AG04450 (cell line): ENCODE data around the gene PPARA. TPM values are rescaled to one million over a fixed set of nuclear protein-coding genes. Genes with fewer than 3 reads are reported as not detected.

Experiments
- CTCF ChIA-PET: fragments of 300-600, 350-600 bp; formaldehyde crosslinking; extraction: SDS; loops from one replicate; lab custom pipeline; 2022; ENCODE audit warnings: antibody characterized with exemption, inconsistent platforms; lab: Charles Lee
- POLR2A ChIA-PET: fragments of 350-600 bp; formaldehyde crosslinking; extraction: SDS; loops from one replicate; lab custom pipeline; 2021; ENCODE audit warnings: antibody characterized with exemption, inconsistent platforms; lab: Yijun Ruan, JAX
- DNase-seq: peaks from one replicate; pipeline ENCODE4 v3.0.0-alpha.2; 2011; ENCODE audit warnings: low read depth, low spot score
- H3K27ac ChIP-seq: one replicate; pipeline ENCODE4 v1.5.1; 2012; ENCODE audit warnings: low read depth, low read length, control low read depth
- H3K27me3 ChIP-seq: one replicate; pipeline ENCODE4 v1.6.0; 2012; ENCODE audit warnings: low read length; ENCODE audit not compliant: control insufficient read depth, insufficient read depth
- H3K4me3 ChIP-seq: 2 replicates; pipeline ENCODE4 v1.5.1; 2011; ENCODE audit warnings: mild to moderate bottlenecking, low read depth, low read length, control low read depth
- H3K9me3 ChIP-seq: 2 replicates; pipeline ENCODE4 v1.5.1; 2012; ENCODE audit warnings: low read length; ENCODE audit not compliant: control insufficient read depth, insufficient read depth
- polyA plus RNA-seq: library from polyadenylated mRNA; depleted of rRNA; stranded (reverse); fragments of >200 nt; gene quantifications from 2 replicates; pipeline ENCODE4 v1.2.3, GENCODE V29; 2011
- TF ChIP-seq, protein P1 (sequence below): IDR thresholded peaks from 2 replicates; pipeline ENCODE4 v1.5.1; 2011; ENCODE audit warnings: low read depth, low read length, control low read depth, inconsistent platforms

PPARA gene
- polyA plus RNA-seq, 1 experiment: 10.4 TPM

DNA sequence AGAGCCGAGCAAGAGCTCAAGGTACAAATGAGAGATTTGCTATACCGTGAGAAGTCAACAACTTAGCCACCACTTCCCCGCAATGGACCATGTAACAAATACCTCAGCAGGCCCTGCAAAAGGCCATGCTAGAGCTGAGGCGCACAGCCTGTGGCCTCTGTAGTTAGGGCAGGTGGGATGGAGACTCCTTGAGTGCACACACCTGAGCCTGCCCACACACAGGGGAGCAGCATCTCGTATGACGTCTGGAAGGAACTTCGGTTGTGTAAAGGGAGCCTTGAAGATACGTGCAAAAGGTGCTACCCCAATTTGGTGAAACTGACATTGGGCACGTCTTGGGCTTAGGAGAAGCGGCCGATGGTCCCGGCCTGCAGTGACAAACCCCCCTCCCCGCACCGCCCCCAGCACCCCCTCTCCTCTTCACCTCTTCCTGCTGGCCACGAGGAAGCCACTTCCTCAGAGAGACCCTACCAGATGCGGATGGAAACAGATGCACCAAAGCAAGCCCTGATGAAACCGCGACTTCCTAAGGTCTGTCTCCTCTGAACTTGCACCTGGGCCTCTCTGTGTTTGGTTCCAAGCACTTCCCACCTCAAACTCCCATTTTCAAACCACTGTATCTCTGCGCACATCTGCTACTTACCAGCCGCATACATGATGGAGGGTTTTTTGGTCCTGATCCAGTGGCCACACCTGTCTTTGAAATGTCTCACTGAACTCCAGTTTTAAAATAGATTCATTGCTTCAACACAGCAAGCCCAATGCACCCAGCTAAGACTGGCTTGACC is 89.1 kb downstream of the PPARA start:
- TF ChIP-seq, protein P1, sequence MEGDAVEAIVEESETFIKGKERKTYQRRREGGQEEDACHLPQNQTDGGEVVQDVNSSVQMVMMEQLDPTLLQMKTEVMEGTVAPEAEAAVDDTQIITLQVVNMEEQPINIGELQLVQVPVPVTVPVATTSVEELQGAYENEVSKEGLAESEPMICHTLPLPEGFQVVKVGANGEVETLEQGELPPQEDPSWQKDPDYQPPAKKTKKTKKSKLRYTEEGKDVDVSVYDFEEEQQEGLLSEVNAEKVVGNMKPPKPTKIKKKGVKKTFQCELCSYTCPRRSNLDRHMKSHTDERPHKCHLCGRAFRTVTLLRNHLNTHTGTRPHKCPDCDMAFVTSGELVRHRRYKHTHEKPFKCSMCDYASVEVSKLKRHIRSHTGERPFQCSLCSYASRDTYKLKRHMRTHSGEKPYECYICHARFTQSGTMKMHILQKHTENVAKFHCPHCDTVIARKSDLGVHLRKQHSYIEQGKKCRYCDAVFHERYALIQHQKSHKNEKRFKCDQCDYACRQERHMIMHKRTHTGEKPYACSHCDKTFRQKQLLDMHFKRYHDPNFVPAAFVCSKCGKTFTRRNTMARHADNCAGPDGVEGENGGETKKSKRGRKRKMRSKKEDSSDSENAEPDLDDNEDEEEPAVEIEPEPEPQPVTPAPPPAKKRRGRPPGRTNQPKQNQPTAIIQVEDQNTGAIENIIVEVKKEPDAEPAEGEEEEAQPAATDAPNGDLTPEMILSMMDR: no peak
- H3K27me3 ChIP-seq: no peaks in the 10 kb centered on the region
- DNase-seq: no peak
- no peak overlapping the region for H3K27ac ChIP-seq
- POLR2A ChIA-PET: no interaction called here
- CTCF ChIA-PET: no interaction called here
- no peaks in the 10 kb centered on the region; the same call in 1 of the 2 replicates for H3K9me3 ChIP-seq
- no peak overlapping the region for H3K4me3 ChIP-seq

GRCh38 chr22:46240073-46240472 is 89.7 kb downstream of the PPARA start:
- TF ChIP-seq, protein P1: no peak
- CTCF ChIA-PET: no interaction called here
- H3K27me3 ChIP-seq: no peaks in the 10 kb centered on the region
- DNase-seq: no peak
- H3K4me3 ChIP-seq: no peak overlapping the region
- POLR2A ChIA-PET: no interaction called here
- no peaks in the 10 kb centered on the region; the same call in 1 of the 2 replicates for H3K9me3 ChIP-seq
- no peak overlapping the region for H3K27ac ChIP-seq

- Histone ChIP-seq H3K27me3 (no peaks in the 10 kb centered on the region), H3K27ac (no peak overlapping the region), H3K4me3 (no peak overlapping the region), H3K9me3 (no peaks in the 10 kb centered on the region; the same call in 1 of the 2 replicates)
- ChIA-PET POLR2A (no interaction called here), CTCF (no interaction called here)
- no peak for DNase-seq
- TF ChIP-seq, protein P1: no peak
These were observed 90.2 kb downstream of the PPARA start for GRCh38 chr22:46240506-46240905.

- DNase-seq: no peak
- ChIA-PET POLR2A (no interaction called here), CTCF (no interaction called here)
- TF ChIP-seq, protein P1: no peak
- Histone ChIP-seq H3K27me3 (no peaks in the 10 kb centered on the region), H3K4me3 (no peak overlapping the region), H3K9me3 (no peaks in the 10 kb centered on the region; the same call in 1 of the 2 replicates), H3K27ac (no peak overlapping the region)
These were observed 90.6 kb downstream of the PPARA start for GRCh38 chr22:46240907-46241306.

- no peaks in the 10 kb centered on the region; the same call in 1 of the 2 replicates for H3K9me3 ChIP-seq
- DNase-seq: no peak
- POLR2A ChIA-PET: no interaction called here
- H3K27me3 ChIP-seq: no peaks in the 10 kb centered on the region
- H3K4me3 ChIP-seq: no peak overlapping the region
- TF ChIP-seq, protein P1: no peak
- no peak overlapping the region for H3K27ac ChIP-seq
- CTCF ChIA-PET: no interaction called here
These were observed 91.2 kb downstream of the PPARA start for GRCh38 chr22:46241396-46242007.
